HL-60 (cell line): ENCODE measurements around the gene CIDEC.

Source experiments
- CTCF ChIP-seq: IDR thresholded peaks from one replicate; pipeline ENCODE4 v1.5.1; 2011; ENCODE audit warnings: low read length, control low read depth, inconsistent platforms; ENCODE audit not compliant: insufficient read depth
- GABPA ChIP-seq: IDR thresholded peaks from 2 replicates; pipeline ENCODE4 v1.6.1; 2012; ENCODE audit warnings: low read depth
- POLR2AphosphoS5 ChIP-seq: IDR thresholded peaks from 2 replicates; pipeline ENCODE4 v1.6.1; 2012; ENCODE audit warnings: low read depth
- REST ChIP-seq: IDR thresholded peaks from 2 replicates; pipeline ENCODE4 v1.6.1; 2012; ENCODE audit warnings: low read depth; ENCODE audit not compliant: insufficient replicate concordance
- SPI1 ChIP-seq: IDR thresholded peaks from 2 replicates; pipeline ENCODE4 v1.6.1; 2012; ENCODE audit warnings: low read depth, mild to moderate bottlenecking, borderline replicate concordance

- no peak for TF ChIP-seq CTCF
- TF ChIP-seq POLR2AphosphoS5 = no peak
- TF ChIP-seq REST = no peak
- TF ChIP-seq GABPA = no peak
- TF ChIP-seq SPI1 = no peak
Measured at GRCh38 chr3:9878700-9879099, 1.4 kb downstream of the CIDEC start.
